Ectodermal cell (in vitro differentiated cells): ENCODE results near the gene SEMA5A.

Experiments
- H3K27ac ChIP-seq: 2 replicates; pipeline ENCODE4 v1.7.0; 2013; ENCODE audit warnings: mild to moderate bottlenecking, low read depth, low read length; ENCODE audit not compliant: insufficient read depth, poor library complexity, severe bottlenecking
- H3K27me3 ChIP-seq: 2 replicates; pipeline ENCODE4 v1.7.0; 2013; ENCODE audit warnings: mild to moderate bottlenecking, low read length; ENCODE audit not compliant: insufficient read depth, control insufficient read depth, poor library complexity, severe bottlenecking
- H3K36me3 ChIP-seq: one replicate; pipeline ENCODE4 v1.7.0; 2013; ENCODE audit warnings: low read length; ENCODE audit not compliant: control insufficient read depth, insufficient read depth
- H3K4me1 ChIP-seq: one replicate; pipeline ENCODE4 v1.7.0; 2013; ENCODE audit warnings: low read length; ENCODE audit not compliant: control insufficient read depth, insufficient read depth
- H3K4me3 ChIP-seq: 2 replicates; pipeline ENCODE4 v1.7.0; 2013; ENCODE audit warnings: low read depth, low read length, control low read depth; ENCODE audit not compliant: insufficient read depth
- H3K9me3 ChIP-seq: 2 replicates; pipeline ENCODE4 v1.7.0; 2013; ENCODE audit warnings: mild to moderate bottlenecking, low read length, moderate library complexity; ENCODE audit not compliant: control insufficient read depth
- WGBS, 2 experiments: methylation state at CpG; one replicate each; pipeline ENCODE4 v1.1.7; 2013; ENCODE audit warnings: missing lambda C conversion rate in 2 of 2; 5-methylcytosine and 5-hydroxymethylcytosine counted together

Gene SEMA5A

DNA sequence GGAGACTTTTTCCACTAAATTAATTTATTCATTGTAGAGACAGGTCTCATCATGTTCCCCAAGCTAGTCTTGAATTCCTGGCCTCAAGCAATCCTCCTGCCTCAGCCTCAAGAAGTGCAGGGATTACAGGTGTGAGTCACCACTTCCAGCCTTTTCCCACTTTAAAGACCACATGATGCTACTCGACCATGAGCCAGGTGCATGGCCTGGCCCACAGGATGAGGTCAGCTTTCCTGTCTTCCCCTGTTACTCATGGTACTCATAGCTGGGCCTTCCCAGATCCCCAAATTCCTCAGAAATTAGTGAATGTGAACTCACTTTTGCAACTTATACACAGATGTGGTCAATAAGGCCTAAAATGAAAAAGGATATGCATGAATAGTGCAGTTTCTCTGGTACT is 395.9 kb downstream of the SEMA5A start:
- H3K27me3 ChIP-seq, result no peaks in the 10 kb centered on the region
- no peak overlapping the region for H3K4me3 ChIP-seq
- WGBS, 2 experiments, result 85 to 91% methylated on average over 1 of the region's 1 CpG
- H3K9me3 ChIP-seq, result no peaks in the 10 kb centered on the region
- no peak overlapping the region for H3K27ac ChIP-seq
- no peaks in the 10 kb centered on the region for H3K4me1 ChIP-seq
- H3K36me3 ChIP-seq, result no peaks in the 10 kb centered on the region

GRCh38 chr5:9148242-9148641 is 397.6 kb downstream of the SEMA5A start:
- Histone ChIP-seq H3K4me3 (no peak overlapping the region), H3K27me3 (no peaks in the 10 kb centered on the region), H3K27ac (no peak overlapping the region), H3K36me3 (no peaks in the 10 kb centered on the region), H3K4me1 (no peaks in the 10 kb centered on the region), H3K9me3 (no peaks in the 10 kb centered on the region)
- WGBS, 2 experiments, result 82 to 90% methylated on average over 4 of the region's 4 CpGs

- Histone ChIP-seq H3K4me1 (no peaks in the 10 kb centered on the region), H3K9me3 (no peaks in the 10 kb centered on the region), H3K4me3 (no peak overlapping the region), H3K27me3 (no peaks in the 10 kb centered on the region), H3K27ac (no peak overlapping the region), H3K36me3 (no peaks in the 10 kb centered on the region)
- 79 to 84% methylated on average over 4 to 5 of the region's 5 CpGs for WGBS, 2 experiments
These were observed 405.2 kb downstream of the SEMA5A start for GRCh38 chr5:9140711-9141110.

- no peak overlapping the region for H3K27ac ChIP-seq
- WGBS, 2 experiments, result 83 to 94% methylated on average over 3 to 4 of the region's 4 CpGs
- H3K4me1 ChIP-seq, result no peaks in the 10 kb centered on the region
- H3K27me3 ChIP-seq, result no peaks in the 10 kb centered on the region
- no peaks in the 10 kb centered on the region for H3K36me3 ChIP-seq
- no peak overlapping the region for H3K4me3 ChIP-seq
- H3K9me3 ChIP-seq, result no peaks in the 10 kb centered on the region
These were observed 405.7 kb downstream of the SEMA5A start for GRCh38 chr5:9140202-9140601.

DNA sequence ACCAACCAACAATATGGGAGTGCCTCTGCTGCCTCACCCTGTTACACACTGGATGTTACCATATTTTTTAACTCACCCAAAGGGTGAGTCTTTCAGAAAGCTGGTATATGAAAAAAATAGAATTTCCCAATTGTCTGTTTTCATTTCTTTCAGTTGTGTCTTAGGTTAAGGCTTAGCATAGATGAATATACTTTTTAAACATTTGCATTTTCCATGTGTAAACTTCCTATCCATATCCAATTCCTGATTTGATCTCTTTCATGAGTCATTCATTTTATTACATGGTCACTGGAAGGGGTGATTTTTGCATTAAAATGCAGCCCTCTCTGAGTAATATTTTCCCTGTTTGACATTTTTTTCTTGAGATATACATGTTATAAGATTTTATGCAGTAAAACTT is 406.5 kb downstream of the SEMA5A start:
- Histone ChIP-seq H3K36me3 (no peaks in the 10 kb centered on the region), H3K4me1 (no peaks in the 10 kb centered on the region), H3K27ac (no peak overlapping the region), H3K4me3 (no peak overlapping the region), H3K27me3 (no peaks in the 10 kb centered on the region), H3K9me3 (no peaks in the 10 kb centered on the region)

DNA sequence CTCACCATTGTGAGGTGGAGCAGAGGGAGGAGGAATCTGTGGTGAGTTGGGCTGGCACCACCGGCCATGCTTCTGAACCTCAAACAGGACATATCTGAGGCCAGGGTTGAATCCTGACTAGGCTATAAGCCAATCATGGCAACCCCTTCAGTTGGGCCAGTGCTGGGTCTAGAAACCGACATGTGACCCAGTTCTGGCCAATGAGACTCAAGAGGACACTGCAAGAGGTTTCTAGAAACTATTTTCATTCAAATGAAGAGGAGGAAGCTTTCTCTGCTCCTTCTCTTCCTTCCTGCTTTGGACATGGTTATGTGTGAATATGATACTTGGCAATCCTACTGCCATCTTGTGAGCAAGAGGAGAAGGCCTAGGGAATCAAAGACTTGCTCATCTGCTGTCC is 417.7 kb downstream of the SEMA5A start:
- Histone ChIP-seq H3K9me3 (no peaks in the 10 kb centered on the region), H3K4me1 (peaks cover 10% of the 10 kb centered on the region), H3K36me3 (no peaks in the 10 kb centered on the region), H3K4me3 (no peak overlapping the region), H3K27ac (no peak overlapping the region), H3K27me3 (no peaks in the 10 kb centered on the region)
- WGBS, 2 experiments, result 90 to 98% methylated on average over 2 of the region's 2 CpGs

DNA sequence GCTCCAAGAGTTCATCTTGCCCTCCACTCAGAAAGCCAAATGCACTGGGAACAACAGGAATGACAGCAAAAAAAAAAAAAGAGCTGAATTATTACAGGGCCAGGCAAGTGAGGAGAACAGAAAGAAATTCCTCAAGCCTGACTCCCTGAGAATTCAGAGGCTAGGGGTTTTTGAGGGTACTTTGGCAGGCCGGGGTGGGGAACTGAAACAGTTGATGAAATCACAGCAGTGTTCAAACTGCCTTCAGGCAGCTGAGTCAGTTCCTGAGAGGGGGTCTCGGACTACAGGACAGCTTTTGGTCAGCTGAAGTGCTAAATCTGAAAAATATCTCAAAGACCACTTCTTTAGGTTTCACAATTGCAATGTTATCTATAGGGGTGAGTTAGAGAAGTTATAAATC is 419.4 kb downstream of the SEMA5A start:
- WGBS, 2 experiments, result 86 to 88% methylated on average over 2 of the region's 2 CpGs
- no peaks in the 10 kb centered on the region for H3K27me3 ChIP-seq
- H3K36me3 ChIP-seq, result no peaks in the 10 kb centered on the region
- no peak overlapping the region for H3K27ac ChIP-seq
- H3K4me1 ChIP-seq, result peaks cover 10% of the 10 kb centered on the region
- H3K4me3 ChIP-seq, result no peak overlapping the region
- no peaks in the 10 kb centered on the region for H3K9me3 ChIP-seq

DNA sequence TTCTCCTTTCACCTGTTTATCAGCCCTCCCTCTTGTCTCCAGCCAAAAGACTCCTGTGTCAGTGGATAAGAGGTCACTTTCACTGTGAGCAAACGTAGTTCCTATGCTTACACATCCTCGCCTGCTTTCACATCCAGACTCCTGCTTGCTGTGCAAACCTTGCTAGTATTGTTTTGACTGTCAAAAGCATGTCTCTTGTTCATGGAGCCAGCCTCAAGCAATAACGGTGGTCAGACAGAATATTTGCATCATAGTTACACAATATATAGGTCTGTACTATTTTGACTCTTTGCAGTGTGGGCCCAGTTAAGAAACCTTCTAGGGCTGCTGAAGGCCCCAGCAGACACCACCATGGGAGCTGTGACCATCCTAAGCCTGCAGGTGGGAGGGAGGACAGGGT is 420.0 kb downstream of the SEMA5A start:
- H3K27me3 ChIP-seq, result no peaks in the 10 kb centered on the region
- peaks cover 10% of the 10 kb centered on the region for H3K4me1 ChIP-seq
- H3K36me3 ChIP-seq, result no peaks in the 10 kb centered on the region
- no peak overlapping the region for H3K4me3 ChIP-seq
- H3K9me3 ChIP-seq, result no peaks in the 10 kb centered on the region
- H3K27ac ChIP-seq, result no peak overlapping the region
- 90 to 100% methylated on average over 2 to 3 of the region's 3 CpGs for WGBS, 2 experiments

DNA sequence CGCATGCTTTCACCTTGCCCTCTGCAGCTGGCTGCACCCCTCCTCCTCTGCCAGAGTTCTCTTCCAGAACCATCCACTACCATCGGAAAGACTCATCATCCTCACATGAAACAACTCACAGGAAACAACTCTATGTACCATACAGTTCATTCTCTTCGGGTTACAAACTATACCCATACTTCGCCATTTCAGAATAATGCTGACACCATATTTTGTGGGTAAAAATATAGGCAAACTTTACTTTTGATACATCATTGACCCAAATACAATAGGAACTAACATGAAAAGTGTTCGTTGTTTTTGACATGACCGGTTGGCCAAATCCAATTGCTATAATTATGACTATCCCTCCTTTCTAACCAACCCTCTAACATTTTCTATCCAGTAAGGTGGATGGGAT is 421.0 kb downstream of the SEMA5A start:
- no peaks in the 10 kb centered on the region for H3K27me3 ChIP-seq
- H3K4me3 ChIP-seq, result no peak overlapping the region
- peaks cover 10% of the 10 kb centered on the region for H3K4me1 ChIP-seq
- H3K36me3 ChIP-seq, result no peaks in the 10 kb centered on the region
- no peak overlapping the region for H3K27ac ChIP-seq
- no peaks in the 10 kb centered on the region for H3K9me3 ChIP-seq
- 91 to 94% methylated on average over 6 of the region's 6 CpGs for WGBS, 2 experiments

DNA sequence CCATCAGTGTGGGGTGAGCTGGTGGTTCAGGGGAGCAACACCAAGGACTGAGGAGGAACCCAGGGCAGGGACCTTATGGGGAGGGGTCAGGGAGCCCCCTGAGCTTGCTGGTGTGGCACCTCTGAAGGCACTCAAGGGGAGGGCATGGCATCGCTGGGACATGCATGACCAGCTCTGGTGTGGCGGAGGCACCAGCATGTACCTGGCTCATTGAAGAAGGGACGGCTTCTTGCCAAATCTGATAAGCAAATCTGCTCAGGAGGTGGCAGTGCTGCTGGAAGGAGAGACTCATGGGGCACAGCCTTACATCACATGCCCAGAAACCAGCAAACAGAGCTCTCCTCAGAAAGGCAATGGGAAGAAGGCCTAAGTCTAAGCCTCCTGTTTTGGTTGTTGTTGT is 421.8 kb downstream of the SEMA5A start:
- no peaks in the 10 kb centered on the region for H3K27me3 ChIP-seq
- no peak overlapping the region for H3K27ac ChIP-seq
- no peaks in the 10 kb centered on the region for H3K9me3 ChIP-seq
- no peak overlapping the region for H3K4me3 ChIP-seq
- no peaks in the 10 kb centered on the region for H3K36me3 ChIP-seq
- H3K4me1 ChIP-seq, result peaks cover 10% of the 10 kb centered on the region
- 80 to 85% methylated on average over 3 of the region's 3 CpGs for WGBS, 2 experiments

DNA sequence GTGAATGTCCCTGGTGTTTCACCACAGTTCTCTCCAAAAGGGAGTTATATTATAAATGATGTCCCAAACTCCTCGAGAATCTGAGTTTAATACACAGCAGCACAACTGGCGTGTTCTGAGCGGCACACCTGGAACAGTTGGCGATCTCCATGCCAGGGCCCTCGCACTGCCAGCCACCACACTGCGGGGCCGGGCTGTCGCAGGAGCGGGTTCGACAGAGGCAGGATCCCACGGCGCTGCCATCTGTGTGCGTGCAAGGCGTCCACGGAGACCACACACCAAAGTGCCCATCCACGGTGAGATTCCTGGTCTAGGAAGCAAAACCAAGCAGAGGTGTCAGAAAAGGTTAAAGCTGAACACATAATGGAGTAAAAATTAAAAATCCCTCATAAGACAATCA is 423.3 kb downstream of the SEMA5A start:
- no peaks in the 10 kb centered on the region for H3K9me3 ChIP-seq
- H3K36me3 ChIP-seq, result no peaks in the 10 kb centered on the region
- H3K4me3 ChIP-seq, result no peak overlapping the region
- WGBS, 2 experiments, result 94 to 95% methylated on average over 16 of the region's 16 CpGs
- H3K27me3 ChIP-seq, result no peaks in the 10 kb centered on the region
- peaks cover 10% of the 10 kb centered on the region for H3K4me1 ChIP-seq
- H3K27ac ChIP-seq, result no peak overlapping the region
